Uterus (tissue), 2 donors: Measurements from ENCODE around the gene ABCD3.

Source experiments
- POLR2A ChIP-seq, 2 donors: fragments of 450-650 bp; IDR thresholded peaks; one replicate each; pipeline ENCODE4 v1.6.1; 2016; ENCODE audit warnings: antibody characterized with exemption in 2 of 2, mild to moderate bottlenecking in 1 of 2, moderate library complexity in 1 of 2
- TF ChIP-seq, protein P1 (sequence below), 4 experiments: fragments of 200-600 bp in 2 of 4; fragments of 450-650 bp in 2 of 4; sonication (generic) in 2 of 4; IDR thresholded peaks; one replicate each; pipeline ENCODE4 v1.5.1; 2016 to 2019; ENCODE audit warnings: antibody characterized with exemption in 4 of 4, mild to moderate bottlenecking in 2 of 4, moderate library complexity in 1 of 4

DNA sequence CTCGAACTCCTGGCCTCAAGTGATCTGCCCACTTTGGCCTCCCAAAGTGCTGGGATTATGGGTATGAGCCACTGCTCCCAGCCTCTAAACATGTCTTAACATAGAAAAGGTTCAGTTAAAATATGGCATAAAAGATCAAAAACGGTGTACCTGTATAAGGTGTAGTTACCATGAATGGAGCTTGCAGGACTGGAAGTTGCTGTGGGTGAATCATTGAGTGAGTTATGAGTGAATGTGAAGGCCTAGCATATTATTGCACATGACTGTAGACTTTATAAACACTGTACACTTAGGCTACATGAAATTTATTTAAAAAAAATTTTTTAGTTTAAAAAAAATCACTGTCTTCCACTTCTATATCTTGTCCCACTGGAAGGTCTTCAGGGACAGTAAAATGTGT lies 15.7 kb downstream of the ABCD3 start:
- TF ChIP-seq, protein P1, sequence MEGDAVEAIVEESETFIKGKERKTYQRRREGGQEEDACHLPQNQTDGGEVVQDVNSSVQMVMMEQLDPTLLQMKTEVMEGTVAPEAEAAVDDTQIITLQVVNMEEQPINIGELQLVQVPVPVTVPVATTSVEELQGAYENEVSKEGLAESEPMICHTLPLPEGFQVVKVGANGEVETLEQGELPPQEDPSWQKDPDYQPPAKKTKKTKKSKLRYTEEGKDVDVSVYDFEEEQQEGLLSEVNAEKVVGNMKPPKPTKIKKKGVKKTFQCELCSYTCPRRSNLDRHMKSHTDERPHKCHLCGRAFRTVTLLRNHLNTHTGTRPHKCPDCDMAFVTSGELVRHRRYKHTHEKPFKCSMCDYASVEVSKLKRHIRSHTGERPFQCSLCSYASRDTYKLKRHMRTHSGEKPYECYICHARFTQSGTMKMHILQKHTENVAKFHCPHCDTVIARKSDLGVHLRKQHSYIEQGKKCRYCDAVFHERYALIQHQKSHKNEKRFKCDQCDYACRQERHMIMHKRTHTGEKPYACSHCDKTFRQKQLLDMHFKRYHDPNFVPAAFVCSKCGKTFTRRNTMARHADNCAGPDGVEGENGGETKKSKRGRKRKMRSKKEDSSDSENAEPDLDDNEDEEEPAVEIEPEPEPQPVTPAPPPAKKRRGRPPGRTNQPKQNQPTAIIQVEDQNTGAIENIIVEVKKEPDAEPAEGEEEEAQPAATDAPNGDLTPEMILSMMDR (IDR thresholded peaks at IDR 0.05) = no peak
- TF ChIP-seq POLR2A (IDR thresholded peaks at IDR 0.05) = no peak
